Neural progenitor cell (in vitro differentiated cells): ENCODE measurements around the gene TMEM229A.

Experiments used
- EZH2 ChIP-seq: fragments of 200-600 bp; sonication (generic); IDR thresholded peaks from 2 replicates; pipeline ENCODE4 v1.6.1; 2017; ENCODE audit warnings: antibody characterized with exemption, mild to moderate bottlenecking, moderate library complexity
- EZH2phosphoT487 ChIP-seq: fragments of 200-600 bp; sonication (generic); IDR thresholded peaks from 2 replicates; pipeline ENCODE4 v1.6.1; 2017; ENCODE audit warnings: antibody characterized with exemption
- TF ChIP-seq, protein P1 (sequence below): fragments of 200-600 bp; sonication (generic); IDR thresholded peaks from 2 replicates; pipeline ENCODE4 v1.5.1; 2017; ENCODE audit warnings: antibody characterized with exemption, mild to moderate bottlenecking

DNA sequence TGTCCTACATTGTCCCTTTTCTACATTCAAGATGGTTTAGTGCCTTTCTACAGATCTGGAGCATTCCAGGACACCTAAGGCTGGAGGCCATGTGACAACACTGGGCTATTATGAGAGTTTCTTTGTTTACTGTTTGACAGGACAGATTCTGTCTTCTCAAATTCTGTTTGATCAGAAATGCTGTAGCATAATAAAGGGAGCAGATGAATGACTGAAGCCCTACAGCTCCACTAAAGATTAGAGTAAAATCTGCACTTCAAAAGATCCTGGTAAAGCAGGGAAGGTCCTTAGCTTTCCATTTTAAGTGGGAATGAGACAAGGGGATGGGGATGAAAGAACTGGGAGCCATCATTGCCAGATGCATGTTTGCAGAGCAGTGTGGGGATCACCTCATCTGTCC is 38.4 kb downstream of the TMEM229A start:
- TF ChIP-seq, protein P1, sequence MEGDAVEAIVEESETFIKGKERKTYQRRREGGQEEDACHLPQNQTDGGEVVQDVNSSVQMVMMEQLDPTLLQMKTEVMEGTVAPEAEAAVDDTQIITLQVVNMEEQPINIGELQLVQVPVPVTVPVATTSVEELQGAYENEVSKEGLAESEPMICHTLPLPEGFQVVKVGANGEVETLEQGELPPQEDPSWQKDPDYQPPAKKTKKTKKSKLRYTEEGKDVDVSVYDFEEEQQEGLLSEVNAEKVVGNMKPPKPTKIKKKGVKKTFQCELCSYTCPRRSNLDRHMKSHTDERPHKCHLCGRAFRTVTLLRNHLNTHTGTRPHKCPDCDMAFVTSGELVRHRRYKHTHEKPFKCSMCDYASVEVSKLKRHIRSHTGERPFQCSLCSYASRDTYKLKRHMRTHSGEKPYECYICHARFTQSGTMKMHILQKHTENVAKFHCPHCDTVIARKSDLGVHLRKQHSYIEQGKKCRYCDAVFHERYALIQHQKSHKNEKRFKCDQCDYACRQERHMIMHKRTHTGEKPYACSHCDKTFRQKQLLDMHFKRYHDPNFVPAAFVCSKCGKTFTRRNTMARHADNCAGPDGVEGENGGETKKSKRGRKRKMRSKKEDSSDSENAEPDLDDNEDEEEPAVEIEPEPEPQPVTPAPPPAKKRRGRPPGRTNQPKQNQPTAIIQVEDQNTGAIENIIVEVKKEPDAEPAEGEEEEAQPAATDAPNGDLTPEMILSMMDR = no peak
- TF ChIP-seq EZH2 = no peak
- TF ChIP-seq EZH2phosphoT487 = no peak
